HG03342 (cell line): ENCODE measurements around the gene EN2.
"Not testable (repeated sequence)": the region's sequence is repeated elsewhere in the genome, so short reads cannot be mapped to it uniquely, and the experiment has no call there.

ENCODE experiments used
- ATAC-seq: cut with Tn5 transposase; IDR thresholded peaks from one replicate; pipeline ENCODE4 v1.9.1; 2021; ENCODE audit warnings: mild to moderate bottlenecking, moderate library complexity; ENCODE audit not compliant: unreplicated experiment

Gene EN2

GRCh38 chr7:155425011-155425340, 33.0 kb upstream of the EN2 start:
- no peak for ATAC-seq

- ATAC-seq = no peak
These were observed 32.0 kb upstream of the EN2 start for GRCh38 chr7:155425887-155426286.

GRCh38 chr7:155426543-155427410, 31.2 kb upstream of the EN2 start:
- ATAC-seq = no peak

- no peak for ATAC-seq
These were observed 30.4 kb upstream of the EN2 start for GRCh38 chr7:155427411-155428038.

GRCh38 chr7:155428171-155428834, 29.6 kb upstream of the EN2 start:
- ATAC-seq = no peak

- no peak for ATAC-seq
These were observed 28.3 kb upstream of the EN2 start for GRCh38 chr7:155429651-155430050.

GRCh38 chr7:155430606-155431005, 27.3 kb upstream of the EN2 start:
- ATAC-seq = no peak

GRCh38 chr7:155431231-155431630, 26.7 kb upstream of the EN2 start:
- ATAC-seq = no peak

- ATAC-seq = no peak
These were observed 26.2 kb upstream of the EN2 start for GRCh38 chr7:155431711-155432110.

GRCh38 chr7:155435110-155435509, 22.8 kb upstream of the EN2 start:
- no peak for ATAC-seq

- no peak for ATAC-seq
These were observed 20.1 kb upstream of the EN2 start for GRCh38 chr7:155437836-155438235.

GRCh38 chr7:155438777-155439176, 19.2 kb upstream of the EN2 start:
- ATAC-seq = no peak

- no peak for ATAC-seq
These were observed 18.5 kb upstream of the EN2 start for GRCh38 chr7:155439311-155440017.

- ATAC-seq = no peak
These were observed 17.9 kb upstream of the EN2 start for GRCh38 chr7:155440018-155440410.

- ATAC-seq = no peak
These were observed 16.1 kb upstream of the EN2 start for GRCh38 chr7:155441856-155442255.

GRCh38 chr7:155444746-155445145, 13.2 kb upstream of the EN2 start:
- no peak for ATAC-seq

- ATAC-seq = not testable (repeated sequence)
These were observed 12.3 kb upstream of the EN2 start for GRCh38 chr7:155445606-155446005.

GRCh38 chr7:155447603-155448002, 10.3 kb upstream of the EN2 start:
- no peak for ATAC-seq

GRCh38 chr7:155448632-155449007, 9.3 kb upstream of the EN2 start:
- no peak for ATAC-seq

GRCh38 chr7:155449008-155449868, 8.7 kb upstream of the EN2 start:
- ATAC-seq = no peak
